ENCODE measurements around the gene TIMMDC1. TPM values are rescaled to one million over a fixed set of nuclear protein-coding genes. Genes with fewer than 3 reads are reported as not detected.

The TIMMDC1 gene
- total and polyA plus RNA-seq, 10 of the 15 experiments (the other 5 are each of a cell fraction or from before 2014, with no cell fraction given), result 55.9 to 146 (median 72.1) TPM

- POLR2A ChIA-PET, result interaction anchor here (0.9 to 6.4 kb wide), 12 partner anchors 23 to 123 kb away, joined by 3 to 104 read pairs (median 6); partner anchors contain the start of genes ADPRH, COX17 and PLA1A
- no peaks in the 10 kb centered on the region for H3K9me3 ChIP-seq (replicated peaks; ENCODE audit: control insufficient read depth, insufficient read depth, low read length)
- no peaks in the 10 kb centered on the region for H4K20me1 ChIP-seq (ENCODE audit: control insufficient read depth, insufficient read depth)
- H3K79me2 ChIP-seq (ENCODE audit: control insufficient read depth, insufficient read depth, low read length), result peaks cover 97% of the 10 kb centered on the region
- in situ Hi-C loops (cut with MboI), result no loop called here
- intact Hi-C loops (cut with micrococcal nuclease; ENCODE audit: unreplicated experiment), result loop anchor here (5.0 to 10.0 kb wide), 3 partner anchors 235 to 537 kb away; partner anchors contain the start of gene GSK3B
- peak overlapping the region; percentile 98 for H3K4me2 ChIP-seq (ENCODE audit: control insufficient read depth, insufficient read depth)
- WGBS (ENCODE audit: insufficient coverage, insufficient replicate concordance, low lambda C conversion rate, missing lambda C conversion rate), result 2% methylated on average over 7 of the region's 7 CpGs
- SMC1A ChIA-PET (ENCODE audit: uncharacterized antibody, unreplicated experiment), result interaction anchor here (0.9 to 8.9 kb wide), 25 partner anchors 8 to 258 kb away, joined by 3 to 151 read pairs (median 4); partner anchors contain the start of genes COX17, PLA1A and TIMMDC1
- H2AFZ ChIP-seq (ENCODE audit: control insufficient read depth, low read depth, low read length), result no peak overlapping the region
- peaks cover 27% of the 10 kb centered on the region for H3K4me1 ChIP-seq (ENCODE audit: control insufficient read depth, insufficient read depth, low read length)
- no peaks in the 10 kb centered on the region for H3K27me3 ChIP-seq (replicated peaks in 1 of 2; ENCODE audit: control insufficient read depth in 2 of 2, insufficient read depth in 2 of 2, low read length in 1 of 2)
- RAD21 ChIA-PET (ENCODE audit: unreplicated experiment), result interaction anchor here (1.3 to 11.9 kb wide), 11 partner anchors 15 to 317 kb away, joined by 3 to 239 read pairs (median 6); partner anchors contain the start of genes B4GALT4, COX17, PLA1A and TIMMDC1
- BruUV-seq (replicated peaks), result no TSS peak
- ATAC-seq, result no peak
- CTCF ChIA-PET, result interaction anchor here (0.7 to 6.0 kb wide), 11 partner anchors 24 to 123 kb away, joined by 3 to 60 read pairs (median 10); partner anchors contain the start of genes COX17, PLA1A, TIMMDC1 and TMEM39A
- peak overlapping the region; percentile 99 for H3K9ac ChIP-seq (ENCODE audit: control insufficient read depth, insufficient read depth, low read length)
- FAIRE-seq, result no peak
- peaks cover 0 to 3% of the 10 kb centered on the region in 2 experiments; a peak in 1 of 4 replicates for H3K36me3 ChIP-seq (ENCODE audit: control insufficient read depth in 2 of 2, insufficient read depth in 2 of 2, low read length in 1 of 2)
- H3K27ac ChIP-seq (ENCODE audit: control insufficient read depth, insufficient read depth), result peak overlapping the region; percentile 98
- H3K4me3 ChIP-seq, result peak overlapping the region; percentile 76
- DNase-seq (ENCODE audit: low read depth, low spot score), result no peak
- TF ChIP-seq ZBTB40 (IDR thresholded peaks at IDR 0.05; ENCODE audit: borderline replicate concordance) (no peak), RAD21 (IDR thresholded peaks at IDR 0.05; ENCODE audit: insufficient read depth, low read depth, low read length) (no peak), RCOR1 (conservative IDR thresholded peaks at IDR 0.05; ENCODE audit: low read depth, low read length) (no peak), ZNF274 (IDR thresholded peaks at IDR 0.05; ENCODE audit: insufficient read depth, insufficient read length) (no peak), IKZF1 (conservative IDR thresholded peaks at IDR 0.05) (0 out of 2 replicates have a peak, but pooled peaks have one; percentile 13), CHD1 (IDR thresholded peaks at IDR 0.05; ENCODE audit: low read depth, low read length) (0 out of 2 replicates have a peak, but pooled peaks have one; percentile 65), IKZF2 (IDR thresholded peaks at IDR 0.05) (no peak), POLR2A (IDR thresholded peaks at IDR 0.05; ENCODE audit: low read depth, low read length) (peak; percentile 49; the same call in 1 of the 2 replicates), POU2F2 (IDR thresholded peaks at IDR 0.05; ENCODE audit: borderline replicate concordance, low read depth, low read length) (0 out of 3 replicates have a peak, but pooled peaks have one; percentile 44), TCF12 (IDR thresholded peaks at IDR 0.05; ENCODE audit: low read depth, low read length) (no peak), ESRRA (IDR thresholded peaks at IDR 0.05; ENCODE audit: low read length) (no peak), PRDM15 (CRISPR knock-in tag; IDR thresholded peaks at IDR 0.05) (no peak)
- TF ChIP-seq, protein P1, sequence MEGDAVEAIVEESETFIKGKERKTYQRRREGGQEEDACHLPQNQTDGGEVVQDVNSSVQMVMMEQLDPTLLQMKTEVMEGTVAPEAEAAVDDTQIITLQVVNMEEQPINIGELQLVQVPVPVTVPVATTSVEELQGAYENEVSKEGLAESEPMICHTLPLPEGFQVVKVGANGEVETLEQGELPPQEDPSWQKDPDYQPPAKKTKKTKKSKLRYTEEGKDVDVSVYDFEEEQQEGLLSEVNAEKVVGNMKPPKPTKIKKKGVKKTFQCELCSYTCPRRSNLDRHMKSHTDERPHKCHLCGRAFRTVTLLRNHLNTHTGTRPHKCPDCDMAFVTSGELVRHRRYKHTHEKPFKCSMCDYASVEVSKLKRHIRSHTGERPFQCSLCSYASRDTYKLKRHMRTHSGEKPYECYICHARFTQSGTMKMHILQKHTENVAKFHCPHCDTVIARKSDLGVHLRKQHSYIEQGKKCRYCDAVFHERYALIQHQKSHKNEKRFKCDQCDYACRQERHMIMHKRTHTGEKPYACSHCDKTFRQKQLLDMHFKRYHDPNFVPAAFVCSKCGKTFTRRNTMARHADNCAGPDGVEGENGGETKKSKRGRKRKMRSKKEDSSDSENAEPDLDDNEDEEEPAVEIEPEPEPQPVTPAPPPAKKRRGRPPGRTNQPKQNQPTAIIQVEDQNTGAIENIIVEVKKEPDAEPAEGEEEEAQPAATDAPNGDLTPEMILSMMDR (IDR thresholded peaks at IDR 0.05 in 2 of 3, conservative IDR thresholded peaks at IDR 0.05 in 1 of 3; ENCODE audit: control insufficient read depth in 2 of 3, extremely low read depth in 1 of 3, insufficient read depth in 1 of 3, low read depth in 3 of 3, low read length in 3 of 3), result no peak
These were observed 59.0 kb downstream of the TIMMDC1 start for GRCh38 chr3:119557192-119557876.

Measured in GM12878 (cell line).